GM12878 (cell line): ENCODE results near the gene RARRES2. TPM values are rescaled to one million over a fixed set of nuclear protein-coding genes. Genes with fewer than 3 reads are reported as not detected.

Source experiments
- ATAC-seq: fragments of 200-7000 bp; cut with Tn5 transposase; 3 replicates; pipeline ENCODE4 v1.9.1; 2020; ENCODE audit warnings: mild to moderate bottlenecking, moderate library complexity
- BruUV-seq: library from RNA; stranded (reverse); fragments of 400-500 nt; replicated peaks from 2 replicates; lab custom pipeline; 2021; lab: Mats Ljungman, UMichigan
- CTCF ChIA-PET: fragments of 300-600 bp; sonication (Branson Sonifier 250); formaldehyde crosslinking; extraction: SDS; loops from one replicate; lab custom pipeline; 2021; ENCODE audit warnings: inconsistent platforms; lab: Yijun Ruan, JAX
- POLR2A ChIA-PET: fragments of 350-600 bp; formaldehyde crosslinking; extraction: SDS; loops from one replicate; lab custom pipeline; 2021; ENCODE audit warnings: inconsistent platforms; lab: Charles Lee
- RAD21 ChIA-PET: fragments of 300-600 bp; sonication (Branson Sonifier 250); formaldehyde crosslinking; loops from one replicate; lab custom pipeline; 2023; ENCODE audit warnings: antibody characterized with exemption; ENCODE audit not compliant: unreplicated experiment; lab: Charles Lee
- SMC1A ChIA-PET: fragments of 300-600 bp; sonication (Branson Sonifier 250); formaldehyde crosslinking; loops from one replicate; lab custom pipeline; 2023; ENCODE audit not compliant: unreplicated experiment, uncharacterized antibody; lab: Charles Lee
- DNase-seq: peaks from one replicate; pipeline ENCODE4 v3.0.0-alpha.2; 2011; ENCODE audit warnings: low read depth, low spot score
- FAIRE-seq: peaks from 3 replicates; lab custom pipeline; 2011; peaks lifted over from hg19 to GRCh38; lab: Jason Lieb, UNC
- H2AFZ ChIP-seq: 2 replicates; pipeline ENCODE4 v1.6.0; 2011; ENCODE audit warnings: low read depth, low read length, control low read depth; ENCODE audit not compliant: control insufficient read depth
- H3K27ac ChIP-seq: 2 replicates; pipeline ENCODE4 v1.5.1; 2011; ENCODE audit warnings: control low read depth; ENCODE audit not compliant: control insufficient read depth, insufficient read depth
- H3K27me3 ChIP-seq, 2 experiments: replicated peaks in 1 of 2; 2 replicates each; pipeline versions ENCODE4 v1.6.0 to v1.6.1; 2011; ENCODE audit warnings: low read length in 1 of 2; ENCODE audit not compliant: control insufficient read depth in 2 of 2, insufficient read depth in 2 of 2
- H3K36me3 ChIP-seq, 2 experiments: 2 replicates each; pipeline ENCODE4 v1.5.1; 2011; ENCODE audit warnings: low read length in 1 of 2; ENCODE audit not compliant: control insufficient read depth in 2 of 2, insufficient read depth in 2 of 2
- H3K4me1 ChIP-seq: 2 replicates; pipeline ENCODE4 v1.6.1; 2011; ENCODE audit warnings: mild to moderate bottlenecking, low read length, moderate library complexity, mixed read lengths; ENCODE audit not compliant: control insufficient read depth, insufficient read depth
- H3K4me2 ChIP-seq: 2 replicates; pipeline ENCODE4 v1.6.0; 2011; ENCODE audit warnings: control low read depth; ENCODE audit not compliant: control insufficient read depth, insufficient read depth
- H3K4me3 ChIP-seq: fragments of 200-600 bp; sonication (generic); 2 replicates; pipeline ENCODE4 v1.5.1; 2016
- H3K79me2 ChIP-seq: 2 replicates; pipeline ENCODE4 v1.6.0; 2011; ENCODE audit warnings: low read length; ENCODE audit not compliant: control insufficient read depth, insufficient read depth
- H3K9ac ChIP-seq: 2 replicates; pipeline ENCODE4 v1.8.0; 2011; ENCODE audit warnings: low read length, control low read depth, mixed read lengths; ENCODE audit not compliant: control insufficient read depth, insufficient read depth
- H3K9me3 ChIP-seq: replicated peaks from 3 replicates; pipeline ENCODE4 v1.5.1; 2011; ENCODE audit warnings: mild to moderate bottlenecking, low read length; ENCODE audit not compliant: control insufficient read depth, insufficient read depth
- H4K20me1 ChIP-seq: 2 replicates; pipeline ENCODE4 v1.6.0; 2011; ENCODE audit not compliant: control insufficient read depth, insufficient read depth
- FOXK2 ChIP-seq: fragments of 450-650 bp; IDR thresholded peaks from 2 replicates; pipeline ENCODE4 v1.6.1; 2017; ENCODE audit warnings: mild to moderate bottlenecking, moderate library complexity
- MYC ChIP-seq: IDR thresholded peaks from 2 replicates; pipeline ENCODE4 v1.6.1; 2011; ENCODE audit warnings: mild to moderate bottlenecking, low read length, moderate library complexity, inconsistent platforms; ENCODE audit not compliant: insufficient read depth, insufficient replicate concordance, insufficient read length, severe bottlenecking
- NR2F1 ChIP-seq: fragments of 450-650 bp; conservative IDR thresholded peaks from 2 replicates; pipeline ENCODE4 v1.6.1; 2017; ENCODE audit warnings: mild to moderate bottlenecking
- TCF7 ChIP-seq: IDR thresholded peaks from 2 replicates; pipeline ENCODE4 v1.6.1; 2014; ENCODE audit warnings: antibody characterized with exemption, borderline replicate concordance
- WGBS: methylation state at CpG from one replicate; pipeline ENCODE4 v1.1.6; 2016; ENCODE audit warnings: low lambda C conversion rate; ENCODE audit not compliant: insufficient replicate concordance, insufficient coverage; ENCODE audit errors: missing lambda C conversion rate; 5-methylcytosine and 5-hydroxymethylcytosine counted together
- in situ Hi-C: fragments of 300-500 bp; cut with MboI; formaldehyde crosslinking; loops from 9 replicates; pipeline ENCODE4 v1.14.3; 2018; ENCODE audit warnings: mixed read lengths
- intact Hi-C: fragments of 100-400 bp; cut with micrococcal nuclease; formaldehyde crosslinking; loops from one replicate; pipeline ENCODE4 v1.14.2; 2022; ENCODE audit not compliant: unreplicated experiment
- polyA plus RNA-seq, 11 experiments: library from polyadenylated mRNA; depleted of rRNA in 4 of 11; unstranded in 6 of 11; stranded (reverse) in 5 of 11; fragments of >200 nt; fragmentation: Nextera tagmentation in 4 of 11; fragmentation: Illumina TruSeq in 1 of 11; extraction: Ambion mirVana in 4 of 11; extraction: Trizol in 1 of 11; gene quantifications; 1 replicate in 1 of 11; 2 replicates in 10 of 11; pipeline versions ENCODE4 v1.2.1 to v1.2.3, GENCODE V29; 2011 to 2016; ENCODE audit warnings: inconsistent platforms in 2 of 11, missing spikeins in 2 of 11, low read depth in 1 of 11
- total RNA-seq, 4 experiments: library from RNA; depleted of rRNA in 3 of 4; stranded (reverse); fragments of >200 nt in 3 of 4; fragmentation: Illumina TruSeq in 1 of 4; extraction: Trizol in 1 of 4; gene quantifications; 2 replicates each; pipeline versions ENCODE4 v1.2.1 to v1.2.3, GENCODE V29; 2013 to 2021
- TF ChIP-seq, protein P1 (sequence below): IDR thresholded peaks from 2 replicates; pipeline ENCODE4 v1.6.1; 2012; ENCODE audit warnings: improper control_type of control experiment, low read depth, low read length; ENCODE audit not compliant: insufficient replicate concordance

The RARRES2 gene
- total and polyA plus RNA-seq, 10 of the 15 experiments (the other 5 are each of a cell fraction or from before 2014, with no cell fraction given): 0.13 to 2.2 (median 0.40) TPM; not detected in 3

- H3K4me3 ChIP-seq: no peak overlapping the region
- TF ChIP-seq MYC (no peak), NR2F1 (0 out of 2 replicates have a peak, but pooled peaks have one; percentile 9)
- no peaks in the 10 kb centered on the region for H3K27me3 ChIP-seq
- peaks cover 50% of the 10 kb centered on the region for H3K4me1 ChIP-seq
- ATAC-seq (no peak), FAIRE-seq (no peak), DNase-seq (no peak)
- CTCF ChIA-PET: interaction anchor here (0.6 to 2.1 kb wide), 10 partner anchors 11 to 312 kb away, joined by 3 to 22 read pairs (median 4); a partner anchor contains a TSS
- POLR2A ChIA-PET: interaction anchor here (0.6 to 6.2 kb wide), 9 partner anchors 8 to 1809 kb away, joined by 3 to 89 read pairs (median 4); a partner anchor contains a TSS
- WGBS: 98% methylated on average over 5 of the region's 5 CpGs
- RAD21 ChIA-PET: interaction anchor here (0.5 to 2.9 kb wide), 10 partner anchors 8 to 1865 kb away, joined by 3 to 15 read pairs (median 4); a partner anchor contains a TSS
- H4K20me1 ChIP-seq: no peaks in the 10 kb centered on the region; the same call in 1 of the 2 replicates
- H3K79me2 ChIP-seq: peaks cover 58% of the 10 kb centered on the region
- SMC1A ChIA-PET: interaction anchor here (1.2 to 3.0 kb wide), 7 partner anchors 11 to 48 kb away, joined by 3 to 21 read pairs (median 4); a partner anchor contains a TSS
- peak overlapping the region; percentile 58 for H3K4me2 ChIP-seq
- peaks cover 17 to 20% of the 10 kb centered on the region in 2 experiments for H3K36me3 ChIP-seq
- peak overlapping the region; percentile 41; the same call in 1 of the 2 replicates for H3K9ac ChIP-seq
- intact Hi-C loops: no loop called here
- H2AFZ ChIP-seq: no peak overlapping the region
- BruUV-seq: no TSS peak
- H3K9me3 ChIP-seq: no peaks in the 10 kb centered on the region
- peak overlapping the region; percentile 70 for H3K27ac ChIP-seq
- in situ Hi-C loops: no loop called here
Measured at GRCh38 chr7:150374472-150374871, 33.0 kb upstream of the RARRES2 start.

DNA sequence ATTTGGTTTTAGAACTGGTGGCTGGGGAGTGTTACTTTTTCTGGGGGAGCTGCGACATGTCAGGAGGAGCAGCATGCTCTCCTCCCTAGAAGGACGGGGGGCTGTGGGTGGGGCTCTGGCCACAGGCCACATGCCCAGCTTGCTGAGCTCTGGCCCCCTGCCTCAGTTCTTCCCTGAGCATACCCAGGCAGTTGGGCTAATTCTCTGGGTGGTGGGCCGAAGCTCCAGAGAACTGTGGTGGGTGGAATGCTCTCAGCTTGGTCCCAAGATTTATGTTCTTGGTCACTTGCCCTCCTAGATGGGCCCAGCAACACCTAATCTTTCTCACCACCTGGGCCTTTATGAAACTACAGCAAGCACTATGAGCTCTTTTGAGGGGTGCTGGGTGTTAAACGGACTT lies 32.6 kb upstream of the RARRES2 start:
- no peak for FAIRE-seq
- peaks cover 17 to 20% of the 10 kb centered on the region in 2 experiments for H3K36me3 ChIP-seq
- CTCF ChIA-PET: interaction anchor here (0.8 to 2.1 kb wide), 9 partner anchors 12 to 312 kb away, joined by 3 to 22 read pairs (median 4); a partner anchor contains a TSS
- ATAC-seq: no peak
- intact Hi-C loops: no loop called here
- RAD21 ChIA-PET: interaction anchor here (0.8 to 2.9 kb wide), 6 partner anchors 8 to 34 kb away, joined by 3 to 15 read pairs (median 5); a partner anchor contains a TSS
- H3K4me2 ChIP-seq: peak overlapping the region; percentile 58
- peaks cover 50% of the 10 kb centered on the region for H3K4me1 ChIP-seq
- no peak overlapping the region for H2AFZ ChIP-seq
- POLR2A ChIA-PET: interaction anchor here (0.6 to 6.2 kb wide), 8 partner anchors 8 to 1808 kb away, joined by 3 to 89 read pairs (median 4); partner anchors contain the start of genes ACTR3C and LRRC61
- 95% methylated on average over 4 of the region's 4 CpGs for WGBS
- SMC1A ChIA-PET: interaction anchor here (1.2 to 3.0 kb wide), 7 partner anchors 12 to 47 kb away, joined by 3 to 21 read pairs (median 4); a partner anchor contains a TSS
- peak overlapping the region; percentile 22; the same call in 1 of the 2 replicates for H3K4me3 ChIP-seq
- H4K20me1 ChIP-seq: no peaks in the 10 kb centered on the region; the same call in 1 of the 2 replicates
- peaks cover 59% of the 10 kb centered on the region for H3K79me2 ChIP-seq
- no peaks in the 10 kb centered on the region for H3K27me3 ChIP-seq
- H3K9ac ChIP-seq: peak overlapping the region; percentile 41; the same call in 1 of the 2 replicates
- no peaks in the 10 kb centered on the region for H3K9me3 ChIP-seq
- no peak for DNase-seq
- BruUV-seq: no TSS peak
- TF ChIP-seq FOXK2: no peak
- no peak for TF ChIP-seq TCF7
- TF ChIP-seq, protein P1, sequence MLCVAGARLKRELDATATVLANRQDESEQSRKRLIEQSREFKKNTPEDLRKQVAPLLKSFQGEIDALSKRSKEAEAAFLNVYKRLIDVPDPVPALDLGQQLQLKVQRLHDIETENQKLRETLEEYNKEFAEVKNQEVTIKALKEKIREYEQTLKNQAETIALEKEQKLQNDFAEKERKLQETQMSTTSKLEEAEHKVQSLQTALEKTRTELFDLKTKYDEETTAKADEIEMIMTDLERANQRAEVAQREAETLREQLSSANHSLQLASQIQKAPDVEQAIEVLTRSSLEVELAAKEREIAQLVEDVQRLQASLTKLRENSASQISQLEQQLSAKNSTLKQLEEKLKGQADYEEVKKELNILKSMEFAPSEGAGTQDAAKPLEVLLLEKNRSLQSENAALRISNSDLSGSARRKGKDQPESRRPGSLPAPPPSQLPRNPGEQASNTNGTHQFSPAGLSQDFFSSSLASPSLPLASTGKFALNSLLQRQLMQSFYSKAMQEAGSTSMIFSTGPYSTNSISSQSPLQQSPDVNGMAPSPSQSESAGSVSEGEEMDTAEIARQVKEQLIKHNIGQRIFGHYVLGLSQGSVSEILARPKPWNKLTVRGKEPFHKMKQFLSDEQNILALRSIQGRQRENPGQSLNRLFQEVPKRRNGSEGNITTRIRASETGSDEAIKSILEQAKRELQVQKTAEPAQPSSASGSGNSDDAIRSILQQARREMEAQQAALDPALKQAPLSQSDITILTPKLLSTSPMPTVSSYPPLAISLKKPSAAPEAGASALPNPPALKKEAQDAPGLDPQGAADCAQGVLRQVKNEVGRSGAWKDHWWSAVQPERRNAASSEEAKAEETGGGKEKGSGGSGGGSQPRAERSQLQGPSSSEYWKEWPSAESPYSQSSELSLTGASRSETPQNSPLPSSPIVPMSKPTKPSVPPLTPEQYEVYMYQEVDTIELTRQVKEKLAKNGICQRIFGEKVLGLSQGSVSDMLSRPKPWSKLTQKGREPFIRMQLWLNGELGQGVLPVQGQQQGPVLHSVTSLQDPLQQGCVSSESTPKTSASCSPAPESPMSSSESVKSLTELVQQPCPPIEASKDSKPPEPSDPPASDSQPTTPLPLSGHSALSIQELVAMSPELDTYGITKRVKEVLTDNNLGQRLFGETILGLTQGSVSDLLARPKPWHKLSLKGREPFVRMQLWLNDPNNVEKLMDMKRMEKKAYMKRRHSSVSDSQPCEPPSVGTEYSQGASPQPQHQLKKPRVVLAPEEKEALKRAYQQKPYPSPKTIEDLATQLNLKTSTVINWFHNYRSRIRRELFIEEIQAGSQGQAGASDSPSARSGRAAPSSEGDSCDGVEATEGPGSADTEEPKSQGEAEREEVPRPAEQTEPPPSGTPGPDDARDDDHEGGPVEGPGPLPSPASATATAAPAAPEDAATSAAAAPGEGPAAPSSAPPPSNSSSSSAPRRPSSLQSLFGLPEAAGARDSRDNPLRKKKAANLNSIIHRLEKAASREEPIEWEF: no peak
- TF ChIP-seq, all 136 proteins: peak for 0
- H3K27ac ChIP-seq: peak overlapping the region; percentile 70
- in situ Hi-C loops: no loop called here
